Neutrophil (primary cell): ENCODE data around the gene SPANXN3.
"Not testable (repeated sequence)": the region's sequence is repeated elsewhere in the genome, so short reads cannot be mapped to it uniquely, and the experiment has no call there.

Experiments
- H3K27ac ChIP-seq: fragments of 200-600 bp; sonication (generic); 2 replicates; pipeline ENCODE4 v1.5.1; 2016; ENCODE audit warnings: mild to moderate bottlenecking, moderate library complexity
- H3K27me3 ChIP-seq: fragments of 200-600 bp; sonication (generic); 2 replicates; pipeline ENCODE4 v1.6.0; 2016; ENCODE audit warnings: mild to moderate bottlenecking
- H3K36me3 ChIP-seq: fragments of 200-600 bp; sonication (generic); 2 replicates; pipeline ENCODE4 v1.5.1; 2017
- H3K4me1 ChIP-seq, 2 experiments: fragments of 200-600 bp in 1 of 2; sonication (generic) in 1 of 2; 1 replicate in 1 of 2; 2 replicates in 1 of 2; pipeline versions ENCODE4 v1.5.1 to v1.6.1; 2013 to 2016; ENCODE audit warnings: low read depth in 1 of 2, low read length in 1 of 2, mild to moderate bottlenecking in 1 of 2, moderate library complexity in 1 of 2; ENCODE audit not compliant: control insufficient read depth in 1 of 2, insufficient read depth in 1 of 2
- H3K4me3 ChIP-seq, 2 experiments: fragments of 200-600 bp in 1 of 2; sonication (generic) in 1 of 2; 1 replicate in 1 of 2; 2 replicates in 1 of 2; pipeline ENCODE4 v1.5.1; 2013 to 2016; ENCODE audit warnings: low read depth in 1 of 2, low read length in 1 of 2, mild to moderate bottlenecking in 1 of 2, moderate library complexity in 1 of 2
- H3K9me3 ChIP-seq: fragments of 200-600 bp; sonication (generic); 2 replicates; pipeline ENCODE4 v1.5.1; 2016
- TF ChIP-seq, protein P1 (sequence below): fragments of 200-600 bp; sonication (generic); IDR thresholded peaks from 2 replicates; pipeline ENCODE4 v1.5.1; 2016; ENCODE audit warnings: antibody characterized with exemption

SPANXN3 gene, protein sequence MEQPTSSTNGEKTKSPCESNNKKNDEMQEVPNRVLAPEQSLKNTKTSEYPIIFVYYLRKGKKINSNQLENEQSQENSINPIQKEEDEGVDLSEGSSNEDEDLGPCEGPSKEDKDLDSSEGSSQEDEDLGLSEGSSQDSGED

DNA sequence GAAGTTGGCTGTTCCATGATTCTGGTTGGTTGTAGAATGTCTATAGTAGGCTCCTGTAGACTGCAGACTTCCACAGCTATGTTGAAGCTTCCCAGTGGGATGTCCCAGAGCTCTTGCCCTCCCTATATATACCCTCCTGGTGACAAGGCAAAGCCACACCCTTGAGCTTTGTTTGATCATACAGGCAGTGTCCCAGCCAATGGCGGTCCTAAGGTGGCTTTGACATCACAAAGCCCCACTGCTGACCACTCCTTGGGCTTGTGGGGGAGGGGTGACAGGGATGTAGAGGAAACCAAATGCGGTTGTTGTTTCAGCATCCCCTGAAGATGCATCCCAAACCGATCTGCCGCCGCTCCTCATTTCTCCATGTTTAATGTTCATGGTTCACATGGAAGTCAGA is at the start of gene SPANXN3:
Gene SPANXN3, minus strand, starts transcription at position 101 of the 400 bp plus-strand sequence. Its CDS starts 84 bp downstream, at position 17.
- H3K36me3 ChIP-seq, H3K9me3 ChIP-seq, H3K27me3 ChIP-seq, H3K27ac ChIP-seq, H3K4me1 ChIP-seq, H3K4me3 ChIP-seq: not testable (repeated sequence)

DNA sequence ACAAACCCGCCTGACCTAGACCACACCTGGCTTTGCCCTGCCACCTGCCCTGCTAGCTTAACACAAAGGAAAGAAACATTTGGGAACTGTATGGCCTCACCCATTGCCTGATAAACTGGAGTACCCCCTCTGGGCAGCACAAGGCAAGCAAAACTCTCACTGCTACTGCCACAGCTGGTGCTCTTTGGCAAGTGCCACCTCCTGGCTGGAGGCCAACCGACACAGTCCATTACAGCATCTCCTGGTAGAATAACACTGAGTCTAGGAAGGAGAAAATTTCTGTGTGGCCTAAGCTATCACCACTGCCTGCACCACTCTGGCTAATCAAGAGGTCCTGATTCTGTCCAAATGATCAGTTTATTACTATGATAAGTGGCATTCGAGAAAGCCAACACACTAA is 18.9 kb upstream of the SPANXN3 start:
- Histone ChIP-seq H3K36me3 (no peaks in the 10 kb centered on the region), H3K27ac (no peak overlapping the region), H3K27me3 (no peaks in the 10 kb centered on the region), H3K9me3 (no peaks in the 10 kb centered on the region), H3K4me3 (no peak overlapping the region), H3K4me1 (no peaks in the 10 kb centered on the region)
- TF ChIP-seq, protein P1, sequence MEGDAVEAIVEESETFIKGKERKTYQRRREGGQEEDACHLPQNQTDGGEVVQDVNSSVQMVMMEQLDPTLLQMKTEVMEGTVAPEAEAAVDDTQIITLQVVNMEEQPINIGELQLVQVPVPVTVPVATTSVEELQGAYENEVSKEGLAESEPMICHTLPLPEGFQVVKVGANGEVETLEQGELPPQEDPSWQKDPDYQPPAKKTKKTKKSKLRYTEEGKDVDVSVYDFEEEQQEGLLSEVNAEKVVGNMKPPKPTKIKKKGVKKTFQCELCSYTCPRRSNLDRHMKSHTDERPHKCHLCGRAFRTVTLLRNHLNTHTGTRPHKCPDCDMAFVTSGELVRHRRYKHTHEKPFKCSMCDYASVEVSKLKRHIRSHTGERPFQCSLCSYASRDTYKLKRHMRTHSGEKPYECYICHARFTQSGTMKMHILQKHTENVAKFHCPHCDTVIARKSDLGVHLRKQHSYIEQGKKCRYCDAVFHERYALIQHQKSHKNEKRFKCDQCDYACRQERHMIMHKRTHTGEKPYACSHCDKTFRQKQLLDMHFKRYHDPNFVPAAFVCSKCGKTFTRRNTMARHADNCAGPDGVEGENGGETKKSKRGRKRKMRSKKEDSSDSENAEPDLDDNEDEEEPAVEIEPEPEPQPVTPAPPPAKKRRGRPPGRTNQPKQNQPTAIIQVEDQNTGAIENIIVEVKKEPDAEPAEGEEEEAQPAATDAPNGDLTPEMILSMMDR, result no peak

DNA sequence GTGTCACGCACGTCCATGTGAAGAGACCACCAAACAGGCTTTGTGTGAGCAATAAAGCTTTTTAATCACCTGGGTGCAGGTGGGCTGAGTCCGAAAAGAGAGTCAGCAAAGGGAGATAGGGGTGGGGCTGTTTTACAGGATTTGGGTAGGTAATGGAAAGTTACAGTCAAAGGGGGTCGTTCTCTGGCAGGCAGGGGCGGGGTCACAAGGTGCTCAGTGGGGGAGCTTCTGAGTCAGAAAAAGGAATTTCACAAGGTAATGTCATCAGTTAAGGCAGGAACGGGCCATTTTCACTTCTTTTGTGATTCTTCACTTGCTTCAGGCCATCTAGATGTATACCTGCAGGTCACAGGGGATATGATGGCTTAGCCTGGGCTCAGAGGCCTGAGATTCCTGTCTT is 15.1 kb downstream of the SPANXN3 start:
- H3K4me3 ChIP-seq, H3K4me1 ChIP-seq, H3K9me3 ChIP-seq, H3K36me3 ChIP-seq, H3K27ac ChIP-seq, H3K27me3 ChIP-seq: not testable (repeated sequence)

DNA sequence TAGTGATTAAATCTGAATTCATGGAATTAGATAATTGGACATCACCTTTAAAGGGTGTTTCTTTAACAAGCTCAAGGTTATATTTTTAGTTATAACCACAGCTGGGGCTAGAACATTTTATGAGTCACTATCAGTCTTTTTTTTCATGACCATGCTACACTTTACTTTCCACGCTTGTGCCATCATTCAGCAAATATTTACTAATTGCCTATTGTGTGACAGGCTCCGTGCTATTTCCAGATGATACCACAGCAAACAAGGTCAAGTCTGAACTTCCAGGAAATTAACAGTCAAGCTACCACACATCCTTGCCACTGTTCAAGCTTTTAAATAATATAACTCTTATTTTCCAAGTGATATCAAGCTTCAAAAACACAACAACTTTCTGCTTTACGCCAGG is 16.5 kb downstream of the SPANXN3 start:
- H3K9me3 ChIP-seq, result no peaks in the 10 kb centered on the region
- H3K4me3 ChIP-seq, result no peak overlapping the region
- no peak overlapping the region for H3K27ac ChIP-seq
- H3K36me3 ChIP-seq, result no peaks in the 10 kb centered on the region
- no peaks in the 10 kb centered on the region for H3K27me3 ChIP-seq
- no peaks in the 10 kb centered on the region for H3K4me1 ChIP-seq
- TF ChIP-seq, protein P1, result no peak

DNA sequence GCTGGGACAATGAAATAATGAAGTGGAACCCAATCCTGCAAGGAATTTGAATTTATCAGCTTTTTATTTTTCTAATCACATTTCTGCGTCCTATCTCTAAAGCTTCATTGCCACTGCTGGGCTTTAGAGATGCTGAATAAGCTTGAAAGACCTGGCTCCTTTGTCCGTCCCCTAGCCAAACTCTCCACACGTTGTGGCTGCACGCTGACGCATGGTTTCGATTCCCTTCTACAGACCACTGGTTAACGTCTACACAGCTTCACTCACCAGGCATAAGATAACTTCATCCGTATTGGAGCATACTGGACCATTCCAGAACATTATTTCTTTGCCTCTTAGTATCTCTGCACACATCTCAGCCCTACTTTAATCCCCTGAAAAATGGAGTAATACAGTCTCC is 31.2 kb downstream of the SPANXN3 start:
- H3K27me3 ChIP-seq, result no peaks in the 10 kb centered on the region
- H3K36me3 ChIP-seq, result no peaks in the 10 kb centered on the region
- H3K4me1 ChIP-seq, result no peaks in the 10 kb centered on the region
- H3K27ac ChIP-seq, result no peak overlapping the region
- H3K9me3 ChIP-seq, result no peaks in the 10 kb centered on the region
- TF ChIP-seq, protein P1, result no peak
- H3K4me3 ChIP-seq, result no peak overlapping the region

DNA sequence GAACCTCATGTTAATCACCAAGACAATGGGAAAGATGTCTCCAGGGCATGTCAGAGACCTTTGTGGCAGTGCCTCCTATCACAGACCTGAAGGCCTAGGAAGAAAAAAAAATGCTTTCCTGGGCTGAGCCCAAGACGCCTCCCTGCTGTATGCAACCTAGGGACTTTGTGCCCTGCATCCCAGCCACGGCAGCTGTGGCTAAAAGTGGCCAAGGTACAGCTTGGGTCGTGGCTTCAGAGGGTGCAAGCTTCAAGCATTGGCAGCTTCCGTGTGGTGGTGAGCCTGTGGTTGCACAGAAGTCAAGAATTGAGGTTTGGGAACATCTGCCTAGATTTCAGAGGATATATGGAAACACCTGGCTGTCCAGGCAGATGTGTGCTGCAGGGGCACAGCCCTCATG is 40.5 kb downstream of the SPANXN3 start:
- H3K9me3 ChIP-seq, result no peaks in the 10 kb centered on the region
- no peaks in the 10 kb centered on the region for H3K27me3 ChIP-seq
- TF ChIP-seq, protein P1, result no peak
- H3K4me1 ChIP-seq, result no peaks in the 10 kb centered on the region
- H3K36me3 ChIP-seq, result no peaks in the 10 kb centered on the region
- H3K27ac ChIP-seq, result no peak overlapping the region
- H3K4me3 ChIP-seq, result no peak overlapping the region
